Lung microvascular endothelial cell (primary cell): ENCODE measurements around the gene PCIF1. TPM values are rescaled to one million over a fixed set of nuclear protein-coding genes. Genes with fewer than 3 reads are reported as not detected.
"Not testable (repeated sequence)": the region's sequence is repeated elsewhere in the genome, so short reads cannot be mapped to it uniquely, and the experiment has no call there.

ENCODE experiments used
- DNase-seq, 2 donors: peaks; one replicate each; pipeline versions ENCODE4 v3.0.0 to v3.0.0-alpha.2; 2010; ENCODE audit warnings: low read depth in 2 of 2
- total RNA-seq: library from RNA; depleted of rRNA; stranded (reverse); fragments of >200 nt; gene quantifications from 2 replicates; pipeline ENCODE4 v1.2.1, GENCODE V29; 2014

Gene PCIF1
- total RNA-seq, 1 donor from 2014 or later = 9.5 TPM

- no peak for DNase-seq
Measured at GRCh38 chr20:45947110-45947866, 12.8 kb downstream of the PCIF1 start.

GRCh38 chr20:45948261-45948733 is 13.8 kb downstream of the PCIF1 start:
- no peak for DNase-seq

GRCh38 chr20:45948742-45949541 is 14.5 kb downstream of the PCIF1 start:
- DNase-seq = no peak

- no peak for DNase-seq
Measured at GRCh38 chr20:45949542-45950329, 15.3 kb downstream of the PCIF1 start.

GRCh38 chr20:45950330-45950646 is 15.8 kb downstream of the PCIF1 start:
- no peak for DNase-seq

GRCh38 chr20:45951925-45952834 is 17.7 kb downstream of the PCIF1 start:
- DNase-seq = no peak

GRCh38 chr20:45952861-45953260 is 18.4 kb downstream of the PCIF1 start:
- DNase-seq = no peak

- no peak for DNase-seq
Measured at GRCh38 chr20:45953672-45954071, 19.2 kb downstream of the PCIF1 start.

- not testable (repeated sequence) for DNase-seq
Measured at GRCh38 chr20:45956326-45956725, 21.8 kb downstream of the PCIF1 start.

GRCh38 chr20:45957021-45957941 is 22.8 kb downstream of the PCIF1 start:
- no peak for DNase-seq

- no peak for DNase-seq
Measured at GRCh38 chr20:45958593-45958992, 24.1 kb downstream of the PCIF1 start.

GRCh38 chr20:45959126-45959525 is 24.6 kb downstream of the PCIF1 start:
- no peak for DNase-seq

GRCh38 chr20:45959956-45960630 is 25.6 kb downstream of the PCIF1 start:
- DNase-seq = no peak

GRCh38 chr20:45962031-45962755 is 27.7 kb downstream of the PCIF1 start:
- DNase-seq = no peak

GRCh38 chr20:45963059-45964005 is 28.8 kb downstream of the PCIF1 start:
- DNase-seq = peak; percentile 57 to 66

GRCh38 chr20:45964006-45964400 is 29.5 kb downstream of the PCIF1 start:
- no peak for DNase-seq
